HFFc6 (cell line): ENCODE data around the gene NPNT. TPM values are rescaled to one million over a fixed set of nuclear protein-coding genes. Genes with fewer than 3 reads are reported as not detected.

Experiments
- DNase-seq: peaks from one replicate; pipeline ENCODE4 v3.0.0-alpha.2; 2018
- H3K27ac Mint-ChIP-seq: 2 replicates; pipeline ENCODE4 v1.8.0; 2020; ENCODE audit warnings: mild to moderate bottlenecking, mixed read lengths
- H3K27me3 Mint-ChIP-seq: 2 replicates; pipeline ENCODE4 v1.8.0; 2021; ENCODE audit warnings: mild to moderate bottlenecking, moderate library complexity, mixed read lengths; ENCODE audit not compliant: insufficient read depth
- H3K36me3 Mint-ChIP-seq: 2 replicates; pipeline ENCODE4 v1.8.0; 2021; ENCODE audit warnings: low read depth, mixed read lengths
- H3K4me1 Mint-ChIP-seq: 2 replicates; pipeline ENCODE4 v1.8.0; 2020; ENCODE audit warnings: low read depth, mixed read lengths
- H3K4me3 Mint-ChIP-seq: 2 replicates; pipeline ENCODE4 v1.8.0; 2020; ENCODE audit warnings: mild to moderate bottlenecking, moderate library complexity, mixed read lengths
- H3K9me3 Mint-ChIP-seq: 2 replicates; pipeline ENCODE4 v1.8.0; 2020; ENCODE audit warnings: mild to moderate bottlenecking, mixed read lengths
- total RNA-seq, 6 experiments: library from RNA; stranded (reverse); fragmentation: NEBNext Ultra II Directional; extraction: Animal tissue kit (Norgen Biotek cat#: 25700); gene quantifications; 2 replicates in 1 of 6; 3 replicates in 5 of 6; pipeline ENCODE4 v1.2.3, GENCODE V29; 2021
- TF ChIP-seq, protein P1 (sequence below): fragments of 200-600 bp; sonication (generic); IDR thresholded peaks from 2 replicates; pipeline ENCODE4 v1.5.0; 2021; ENCODE audit warnings: antibody characterized with exemption, mild to moderate bottlenecking

NPNT gene
- total RNA-seq, 6 experiments from 2014 or later, result not detected

- no peak for DNase-seq
- no peaks in the 10 kb centered on the region for H3K4me1 Mint-ChIP-seq
- peaks cover 30% of the 10 kb centered on the region for H3K27me3 Mint-ChIP-seq
- H3K36me3 Mint-ChIP-seq, result no peaks in the 10 kb centered on the region
- no peak overlapping the region for H3K27ac Mint-ChIP-seq
- H3K4me3 Mint-ChIP-seq, result no peak overlapping the region
- no peaks in the 10 kb centered on the region for H3K9me3 Mint-ChIP-seq
- TF ChIP-seq, protein P1, sequence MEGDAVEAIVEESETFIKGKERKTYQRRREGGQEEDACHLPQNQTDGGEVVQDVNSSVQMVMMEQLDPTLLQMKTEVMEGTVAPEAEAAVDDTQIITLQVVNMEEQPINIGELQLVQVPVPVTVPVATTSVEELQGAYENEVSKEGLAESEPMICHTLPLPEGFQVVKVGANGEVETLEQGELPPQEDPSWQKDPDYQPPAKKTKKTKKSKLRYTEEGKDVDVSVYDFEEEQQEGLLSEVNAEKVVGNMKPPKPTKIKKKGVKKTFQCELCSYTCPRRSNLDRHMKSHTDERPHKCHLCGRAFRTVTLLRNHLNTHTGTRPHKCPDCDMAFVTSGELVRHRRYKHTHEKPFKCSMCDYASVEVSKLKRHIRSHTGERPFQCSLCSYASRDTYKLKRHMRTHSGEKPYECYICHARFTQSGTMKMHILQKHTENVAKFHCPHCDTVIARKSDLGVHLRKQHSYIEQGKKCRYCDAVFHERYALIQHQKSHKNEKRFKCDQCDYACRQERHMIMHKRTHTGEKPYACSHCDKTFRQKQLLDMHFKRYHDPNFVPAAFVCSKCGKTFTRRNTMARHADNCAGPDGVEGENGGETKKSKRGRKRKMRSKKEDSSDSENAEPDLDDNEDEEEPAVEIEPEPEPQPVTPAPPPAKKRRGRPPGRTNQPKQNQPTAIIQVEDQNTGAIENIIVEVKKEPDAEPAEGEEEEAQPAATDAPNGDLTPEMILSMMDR, result no peak
These were observed 551 bp downstream of the NPNT start for GRCh38 chr4:105895583-105896460.

DNA sequence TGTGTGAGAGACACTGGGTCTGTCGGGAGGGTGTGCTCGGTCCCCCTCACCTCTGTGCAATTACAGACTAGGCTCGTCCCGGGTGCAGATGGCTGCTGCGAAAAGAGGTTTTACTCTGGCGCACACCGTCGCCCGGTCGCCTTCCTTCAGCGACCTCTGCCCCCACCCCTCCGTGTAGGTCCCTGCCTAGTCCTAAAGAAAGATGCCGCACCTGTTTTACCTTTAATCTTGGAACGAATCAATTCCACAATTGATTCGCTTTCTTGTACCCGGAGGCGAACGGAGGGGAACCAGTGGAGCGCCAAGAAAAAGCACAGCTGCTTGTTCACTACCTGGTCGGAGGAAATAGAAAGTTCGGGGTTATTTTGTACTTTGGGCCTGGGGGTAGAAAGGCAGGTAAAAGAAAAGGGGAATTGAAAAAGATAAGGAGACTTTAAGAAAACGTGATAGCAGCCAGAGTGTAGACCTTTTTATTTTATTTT lies 1.2 kb downstream of the NPNT start:
- H3K9me3 Mint-ChIP-seq, result no peaks in the 10 kb centered on the region
- TF ChIP-seq, protein P1, result no peak
- no peak for DNase-seq
- no peak overlapping the region for H3K27ac Mint-ChIP-seq
- H3K4me3 Mint-ChIP-seq, result no peak overlapping the region
- H3K4me1 Mint-ChIP-seq, result no peaks in the 10 kb centered on the region
- no peaks in the 10 kb centered on the region for H3K36me3 Mint-ChIP-seq
- H3K27me3 Mint-ChIP-seq, result peaks cover 30% of the 10 kb centered on the region

DNA sequence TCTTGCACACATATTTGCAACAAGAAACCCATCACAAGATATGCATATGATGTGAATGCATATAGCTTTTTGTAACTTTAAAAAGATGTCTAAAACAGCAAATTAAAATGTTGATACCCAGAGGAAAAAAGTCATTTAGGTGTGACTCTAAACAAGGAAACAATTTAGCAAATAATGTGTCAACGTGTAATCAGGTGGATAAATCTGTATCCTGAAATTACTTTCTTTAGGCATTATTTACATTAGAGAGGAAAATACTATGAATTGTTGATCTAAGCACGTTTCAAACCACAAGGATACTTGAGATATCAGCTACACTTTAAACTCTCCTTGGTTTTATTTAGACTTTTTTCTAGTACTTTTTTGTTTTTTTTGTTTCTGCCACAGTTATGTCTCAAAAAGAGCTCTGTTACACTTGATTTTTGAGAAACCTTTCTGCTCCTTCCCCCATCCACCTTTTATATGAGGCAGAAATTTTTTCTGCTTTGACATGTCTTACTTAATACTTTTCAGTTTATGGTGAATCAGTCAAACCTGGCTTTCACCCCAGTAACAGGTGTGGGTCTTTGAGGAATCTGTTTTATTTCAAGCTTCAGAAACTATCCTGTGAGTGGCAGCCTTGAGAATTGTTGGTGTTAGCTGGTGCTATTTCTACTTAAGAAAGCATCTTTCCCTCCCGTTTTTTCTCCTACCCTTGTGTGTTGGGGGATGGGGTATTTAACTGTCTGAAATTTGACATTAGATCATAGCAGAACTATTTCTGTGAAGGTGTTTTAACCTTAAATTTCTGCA lies 1.9 kb downstream of the NPNT start:
- no peaks in the 10 kb centered on the region for H3K9me3 Mint-ChIP-seq
- H3K36me3 Mint-ChIP-seq, result no peaks in the 10 kb centered on the region
- no peak overlapping the region for H3K27ac Mint-ChIP-seq
- no peak for DNase-seq
- H3K4me1 Mint-ChIP-seq, result no peaks in the 10 kb centered on the region
- no peak overlapping the region for H3K4me3 Mint-ChIP-seq
- TF ChIP-seq, protein P1, result no peak
- H3K27me3 Mint-ChIP-seq, result peaks cover 30% of the 10 kb centered on the region

DNA sequence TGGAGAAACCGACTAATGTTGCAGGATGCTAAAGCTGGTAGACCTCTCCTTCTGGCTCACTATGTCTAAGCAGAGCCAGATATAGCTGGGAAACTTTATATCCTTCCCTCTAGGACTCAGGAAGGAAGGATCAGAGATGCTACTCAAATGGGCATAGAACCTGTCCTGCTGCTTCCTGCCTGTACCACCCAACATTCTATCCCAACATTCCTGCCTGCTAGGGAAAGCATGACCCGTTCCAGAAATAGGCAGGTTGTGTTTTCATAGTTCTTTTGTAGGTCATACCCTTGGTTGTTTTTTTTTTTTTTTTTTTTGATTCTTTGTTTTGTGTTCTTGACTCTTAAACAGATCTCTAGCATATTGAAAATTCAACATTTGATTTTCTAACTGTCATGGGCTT lies 5.3 kb downstream of the NPNT start:
- Mint-ChIP-seq H3K4me1 (no peaks in the 10 kb centered on the region), H3K27ac (no peak overlapping the region), H3K36me3 (no peaks in the 10 kb centered on the region), H3K4me3 (no peak overlapping the region), H3K27me3 (peaks cover 24% of the 10 kb centered on the region), H3K9me3 (no peaks in the 10 kb centered on the region)
- TF ChIP-seq, protein P1, result no peak
- no peak for DNase-seq

DNA sequence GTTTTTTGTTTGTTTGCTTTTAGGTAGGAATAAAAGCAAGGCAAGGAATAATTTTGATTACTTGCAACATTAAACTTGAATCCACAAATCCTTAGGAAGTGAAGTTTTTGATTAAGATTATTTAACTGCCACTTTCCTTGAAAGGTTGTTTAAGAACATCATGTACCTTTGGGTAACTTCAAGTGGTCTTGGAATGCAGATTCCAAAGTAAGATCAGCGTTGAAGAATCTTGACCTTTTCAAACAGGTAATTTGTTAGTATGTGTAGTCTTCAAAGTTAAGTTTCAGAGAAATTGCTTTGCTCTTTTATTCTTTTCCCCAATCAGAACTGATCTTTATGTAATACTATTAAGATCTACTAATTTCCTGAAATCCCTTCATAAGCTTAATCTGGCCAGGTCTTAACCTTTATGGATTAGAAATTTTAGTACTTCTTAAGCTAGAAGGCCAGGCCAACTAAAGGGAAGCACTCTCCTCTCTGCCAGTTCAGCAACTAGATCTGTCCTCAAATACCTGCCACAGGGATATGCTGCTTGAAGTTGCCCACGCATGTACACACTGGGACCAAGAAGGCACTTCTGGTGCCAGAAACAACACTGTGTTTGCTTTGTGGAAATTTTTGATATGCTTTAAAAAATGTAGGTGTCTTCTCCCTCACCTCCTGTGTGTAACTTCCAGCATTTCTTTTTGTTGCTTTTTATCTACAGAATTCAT lies 7.4 kb downstream of the NPNT start:
- TF ChIP-seq, protein P1, result no peak
- no peak for DNase-seq
- no peak overlapping the region for H3K4me3 Mint-ChIP-seq
- H3K27ac Mint-ChIP-seq, result no peak overlapping the region
- H3K27me3 Mint-ChIP-seq, result peaks cover 15% of the 10 kb centered on the region
- no peaks in the 10 kb centered on the region for H3K36me3 Mint-ChIP-seq
- no peaks in the 10 kb centered on the region for H3K9me3 Mint-ChIP-seq
- H3K4me1 Mint-ChIP-seq, result no peaks in the 10 kb centered on the region
